CD14-positive monocyte (primary cell): ENCODE data around the gene SEMA3G. TPM values are rescaled to one million over a fixed set of nuclear protein-coding genes. Genes with fewer than 3 reads are reported as not detected.

Experiments used
- DNase-seq, 3 donors: peaks; one replicate each; pipeline ENCODE4 v3.0.0-alpha.2; 2011 to 2022
- H2AFZ ChIP-seq: 2 replicates; pipeline ENCODE4 v1.6.0; 2012; ENCODE audit warnings: mild to moderate bottlenecking, low read depth, low read length, inconsistent platforms; ENCODE audit not compliant: insufficient read depth, poor library complexity, severe bottlenecking
- H3K27ac ChIP-seq, 2 donors: 1 replicate in 1 of 2; 2 replicates in 1 of 2; pipeline ENCODE4 v1.5.1; 2012 to 2013; ENCODE audit warnings: low read length in 2 of 2, control low read depth in 1 of 2, inconsistent platforms in 1 of 2, low read depth in 1 of 2, mild to moderate bottlenecking in 1 of 2
- H3K27me3 ChIP-seq, 2 donors: one replicate each; pipeline versions ENCODE4 v1.6.0 to v1.6.1; 2011 to 2013; ENCODE audit warnings: low read length in 2 of 2; ENCODE audit not compliant: control insufficient read depth in 2 of 2, insufficient read depth in 2 of 2
- H3K36me3 ChIP-seq, 2 donors: replicated peaks in 1 of 2; 1 replicate in 1 of 2; 2 replicates in 1 of 2; pipeline versions ENCODE4 v1.5.1 to v1.6.1; 2012 to 2013; ENCODE audit warnings: low read length in 2 of 2, control low read depth in 1 of 2, inconsistent platforms in 1 of 2, mild to moderate bottlenecking in 1 of 2; ENCODE audit not compliant: insufficient read depth in 2 of 2, control insufficient read depth in 1 of 2
- H3K4me1 ChIP-seq, 2 donors: 1 replicate in 1 of 2; 2 replicates in 1 of 2; pipeline versions ENCODE4 v1.5.1 to v1.6.1; 2012 to 2013; ENCODE audit warnings: low read length in 2 of 2, control low read depth in 1 of 2, inconsistent platforms in 1 of 2, mild to moderate bottlenecking in 1 of 2, moderate library complexity in 1 of 2; ENCODE audit not compliant: insufficient read depth in 2 of 2, control insufficient read depth in 1 of 2
- H3K4me2 ChIP-seq: replicated peaks from 2 replicates; pipeline ENCODE3; 2012; ENCODE audit warnings: low read length, moderate library complexity, mild to moderate bottlenecking; ENCODE audit not compliant: poor library complexity, severe bottlenecking; ENCODE audit errors: extremely low read depth
- H3K4me3 ChIP-seq, 3 experiments: fragments of 200-600 bp in 1 of 3; sonication (generic) in 1 of 3; replicated peaks in 1 of 3; 1 replicate in 2 of 3; 2 replicates in 1 of 3; pipeline ENCODE4 v1.5.1; 2011 to 2013; ENCODE audit warnings: low read length in 3 of 3, mild to moderate bottlenecking in 3 of 3, control low read depth in 2 of 3, low read depth in 2 of 3, inconsistent platforms in 1 of 3, moderate library complexity in 1 of 3
- H3K79me2 ChIP-seq: 2 replicates; pipeline ENCODE4 v1.6.0; 2012; ENCODE audit warnings: mild to moderate bottlenecking, control low read depth, inconsistent platforms, low read length, moderate library complexity; ENCODE audit not compliant: insufficient read depth
- H3K9ac ChIP-seq: 2 replicates; pipeline ENCODE4 v1.6.0; 2017; ENCODE audit warnings: low read length, mild to moderate bottlenecking; ENCODE audit not compliant: insufficient read depth, poor library complexity, severe bottlenecking
- H3K9me3 ChIP-seq, 2 donors: replicated peaks in 1 of 2; 1 replicate in 1 of 2; 2 replicates in 1 of 2; pipeline versions ENCODE4 v1.5.1 to v1.6.1; 2012 to 2013; ENCODE audit warnings: low read length in 2 of 2, control low read depth in 1 of 2; ENCODE audit not compliant: control insufficient read depth in 1 of 2, insufficient read depth in 1 of 2
- H4K20me1 ChIP-seq: 2 replicates; pipeline ENCODE4 v1.6.0; 2012; ENCODE audit warnings: mild to moderate bottlenecking, low read length, control low read depth, moderate library complexity; ENCODE audit not compliant: insufficient read depth
- H3K27ac Mint-ChIP-seq, 7 donors: one replicate each; pipeline ENCODE4 v1.8.0; 2020; ENCODE audit warnings: mild to moderate bottlenecking in 7 of 7, mixed read lengths in 7 of 7, moderate library complexity in 6 of 7, inconsistent platforms in 2 of 7
- H3K27me3 Mint-ChIP-seq, 3 donors: one replicate each; pipeline ENCODE4 v1.8.0; 2021 to 2022; ENCODE audit warnings: low read depth in 3 of 3, mild to moderate bottlenecking in 3 of 3, mixed read lengths in 3 of 3, moderate library complexity in 3 of 3, inconsistent platforms in 1 of 3
- H3K36me3 Mint-ChIP-seq, 2 donors: one replicate each; pipeline ENCODE4 v1.8.0; 2020; ENCODE audit warnings: mixed read lengths in 2 of 2, inconsistent platforms in 1 of 2, mild to moderate bottlenecking in 1 of 2
- H3K4me1 Mint-ChIP-seq: one replicate; pipeline ENCODE4 v1.8.0; 2020; ENCODE audit warnings: mild to moderate bottlenecking, mixed read lengths
- H3K4me3 Mint-ChIP-seq, 2 donors: one replicate each; pipeline ENCODE4 v1.8.0; 2020; ENCODE audit warnings: mild to moderate bottlenecking in 2 of 2, mixed read lengths in 2 of 2, moderate library complexity in 1 of 2
- H3K9me3 Mint-ChIP-seq, 7 donors: one replicate each; pipeline ENCODE4 v1.8.0; 2020 to 2022; ENCODE audit warnings: mixed read lengths in 7 of 7, mild to moderate bottlenecking in 6 of 7, moderate library complexity in 6 of 7, inconsistent platforms in 2 of 7
- WGBS: methylation state at CpG from one replicate; pipeline ENCODE4 v1.1.5; 2013; ENCODE audit warnings: missing lambda C conversion rate; ENCODE audit not compliant: insufficient coverage; 5-methylcytosine and 5-hydroxymethylcytosine counted together
- intact Hi-C, 2 donors: fragments of 100-400 bp; cut with micrococcal nuclease; formaldehyde crosslinking; loops; one replicate each; pipeline versions ENCODE4 v1.15.0 to v1.15.1; 2023
- polyA plus RNA-seq, 3 donors: library from polyadenylated mRNA; depleted of rRNA in 1 of 3; unstranded in 2 of 3; stranded (reverse) in 1 of 3; fragments of 300-500 nt in 2 of 3; fragments of >200 nt in 1 of 3; fragmentation: Illumina TruSeq in 2 of 3; gene quantifications; 1 replicate in 2 of 3; 2 replicates in 1 of 3; pipeline ENCODE4 v1.2.3, GENCODE V29; 2012 to 2021
- TF ChIP-seq, protein P1 (sequence below): fragments of 200-600 bp; IDR thresholded peaks from one replicate; pipeline ENCODE4 v1.8.0; 2022; ENCODE audit warnings: antibody characterized with exemption, mild to moderate bottlenecking

The SEMA3G gene
- polyA plus RNA-seq, 3 donors = 0.03 TPM; not detected in 2

DNA sequence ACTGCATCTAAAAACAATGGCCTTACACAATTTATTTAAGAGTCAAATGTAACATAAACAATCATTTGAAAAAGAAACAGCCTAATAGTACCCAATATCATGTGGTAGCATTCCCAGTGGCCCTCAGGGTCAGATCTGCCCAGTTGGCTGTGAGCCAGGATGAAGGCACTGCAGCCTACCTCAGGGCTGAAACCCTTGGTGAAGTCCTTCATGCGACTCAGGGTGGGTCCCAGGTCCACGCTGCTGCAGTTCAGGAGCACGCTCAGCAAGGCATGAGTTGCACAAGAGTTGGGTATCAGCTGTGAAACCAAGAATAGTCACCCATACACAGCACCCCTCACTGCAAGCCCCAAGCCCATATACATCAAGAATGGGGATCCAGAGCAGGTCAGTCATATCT, 37.1 kb downstream of the SEMA3G start:
- Histone ChIP-seq H3K4me2 (no peak overlapping the region), H3K27me3 (no peaks in the 10 kb centered on the region), H3K4me3 (no peak overlapping the region), H3K4me1 (peaks cover 30 to 34% of the 10 kb centered on the region in 2 donors), H3K27ac (peak overlapping the region in 1 of 2 donors; percentile 96), H3K36me3 (peaks cover 53 to 55% of the 10 kb centered on the region in 2 donors), H4K20me1 (peaks cover 16% of the 10 kb centered on the region), H2AFZ (no peak overlapping the region), H3K9me3 (no peaks in the 10 kb centered on the region), H3K9ac (no peak overlapping the region), H3K79me2 (peaks cover 48% of the 10 kb centered on the region)
- Mint-ChIP-seq H3K4me1 (peaks cover 35% of the 10 kb centered on the region), H3K27me3 (peaks cover 0 to under 1% (median 0%) of the 10 kb centered on the region in 3 donors), H3K9me3 (no peaks in the 10 kb centered on the region), H3K27ac (peak overlapping the region in 1 of 7 donors; percentile 22), H3K36me3 (peaks cover 57 to 58% of the 10 kb centered on the region in 2 donors), H3K4me3 (no peak overlapping the region)
- TF ChIP-seq, protein P1, sequence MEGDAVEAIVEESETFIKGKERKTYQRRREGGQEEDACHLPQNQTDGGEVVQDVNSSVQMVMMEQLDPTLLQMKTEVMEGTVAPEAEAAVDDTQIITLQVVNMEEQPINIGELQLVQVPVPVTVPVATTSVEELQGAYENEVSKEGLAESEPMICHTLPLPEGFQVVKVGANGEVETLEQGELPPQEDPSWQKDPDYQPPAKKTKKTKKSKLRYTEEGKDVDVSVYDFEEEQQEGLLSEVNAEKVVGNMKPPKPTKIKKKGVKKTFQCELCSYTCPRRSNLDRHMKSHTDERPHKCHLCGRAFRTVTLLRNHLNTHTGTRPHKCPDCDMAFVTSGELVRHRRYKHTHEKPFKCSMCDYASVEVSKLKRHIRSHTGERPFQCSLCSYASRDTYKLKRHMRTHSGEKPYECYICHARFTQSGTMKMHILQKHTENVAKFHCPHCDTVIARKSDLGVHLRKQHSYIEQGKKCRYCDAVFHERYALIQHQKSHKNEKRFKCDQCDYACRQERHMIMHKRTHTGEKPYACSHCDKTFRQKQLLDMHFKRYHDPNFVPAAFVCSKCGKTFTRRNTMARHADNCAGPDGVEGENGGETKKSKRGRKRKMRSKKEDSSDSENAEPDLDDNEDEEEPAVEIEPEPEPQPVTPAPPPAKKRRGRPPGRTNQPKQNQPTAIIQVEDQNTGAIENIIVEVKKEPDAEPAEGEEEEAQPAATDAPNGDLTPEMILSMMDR = no peak
- WGBS = 87% methylated on average over 3 of the region's 3 CpGs
- DNase-seq = no peak
- intact Hi-C loops = loop anchor here in 1 of 2 donors (10.0 kb wide), 1 partner anchor 123 kb away; the partner anchor contains the start of gene GLYCTK

DNA sequence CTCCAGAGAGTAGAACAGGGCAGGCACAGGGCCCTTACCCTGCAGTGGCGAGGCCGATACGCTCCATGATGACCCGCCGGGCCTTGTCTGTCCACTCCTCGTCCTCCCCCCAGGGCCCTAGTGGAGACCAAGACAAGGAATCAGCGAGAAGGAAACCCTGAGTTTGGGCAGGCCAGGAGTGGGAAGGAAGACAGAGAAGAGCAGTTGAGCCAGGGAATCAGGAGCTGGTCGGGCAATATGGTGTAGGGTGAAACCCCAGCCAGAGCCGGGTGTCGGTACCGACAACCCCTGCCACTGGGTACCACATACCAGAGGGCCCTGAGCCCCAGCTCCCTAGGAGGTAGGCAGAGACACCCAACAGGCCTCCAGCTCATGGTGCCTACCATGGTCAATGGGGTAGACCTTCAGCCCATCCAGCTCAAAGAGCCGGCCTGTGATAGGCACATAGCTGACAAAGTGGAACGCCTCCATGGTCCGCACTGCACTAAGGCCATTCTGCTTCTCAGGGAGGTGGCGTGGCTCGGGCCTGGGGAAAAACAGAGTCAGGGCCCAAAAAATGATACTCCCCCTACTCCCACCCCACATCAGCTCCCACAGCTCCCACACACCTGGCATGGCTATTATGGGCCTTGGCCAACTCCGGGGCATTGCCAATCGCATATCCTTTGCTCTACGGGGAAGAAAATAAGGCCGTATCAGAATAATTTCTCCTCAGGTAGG, 38.0 kb downstream of the SEMA3G start:
- H3K4me1 ChIP-seq = peaks cover 22 to 25% of the 10 kb centered on the region in 2 donors
- H2AFZ ChIP-seq = no peak overlapping the region
- WGBS = 100% methylated on average over 16 of the region's 20 CpGs
- no peak overlapping the region for H3K4me3 ChIP-seq
- H3K27ac ChIP-seq = peak overlapping the region in 1 of 2 donors; percentile 31
- H3K79me2 ChIP-seq = peaks cover 40% of the 10 kb centered on the region
- no peaks in the 10 kb centered on the region for H3K9me3 Mint-ChIP-seq
- H3K36me3 Mint-ChIP-seq = peaks cover 64% of the 10 kb centered on the region in 2 donors
- no peaks in the 10 kb centered on the region for H3K9me3 ChIP-seq
- peaks cover 61 to 63% of the 10 kb centered on the region in 2 donors for H3K36me3 ChIP-seq
- no peak for DNase-seq
- intact Hi-C loops = loop anchor here in 1 of 2 donors (10.0 kb wide), 1 partner anchor 122 kb away; the partner anchor contains the start of gene GLYCTK
- peak overlapping the region in 3 of 7 donors; percentile 52 to 58 (median 57) for H3K27ac Mint-ChIP-seq
- no peak overlapping the region for H3K4me3 Mint-ChIP-seq
- no peak overlapping the region for H3K9ac ChIP-seq
- peaks cover 13% of the 10 kb centered on the region for H4K20me1 ChIP-seq
- no peak overlapping the region for H3K4me2 ChIP-seq
- H3K4me1 Mint-ChIP-seq = peaks cover 27% of the 10 kb centered on the region
- H3K27me3 Mint-ChIP-seq = no peaks in the 10 kb centered on the region
- no peaks in the 10 kb centered on the region for H3K27me3 ChIP-seq
- TF ChIP-seq, protein P1 = no peak
